NCI-H1105 treated with DMSO at 0.1 percent for 48 hours (cell line): Measurements from ENCODE around the gene FBXW11.

Experiments used
- DNase-seq: peaks from one replicate; lab custom pipeline; 2025; lab: John Stamatoyannopoulos, UW

FBXW11 gene

GRCh38 chr5:171841984-171842776 lies 164.3 kb downstream of the FBXW11 start:
- DNase-seq = no peak

- no peak for DNase-seq
These were observed 165.5 kb downstream of the FBXW11 start for GRCh38 chr5:171840711-171841522.

GRCh38 chr5:171840066-171840465 lies 166.4 kb downstream of the FBXW11 start:
- DNase-seq = peak; percentile 4

GRCh38 chr5:171839112-171839511 lies 167.3 kb downstream of the FBXW11 start:
- no peak for DNase-seq

- no peak for DNase-seq
These were observed 168.4 kb downstream of the FBXW11 start for GRCh38 chr5:171838066-171838465.

GRCh38 chr5:171837522-171837921 lies 168.9 kb downstream of the FBXW11 start:
- DNase-seq = no peak

GRCh38 chr5:171835066-171835465 lies 171.4 kb downstream of the FBXW11 start:
- no peak for DNase-seq

GRCh38 chr5:171834461-171834860 lies 172.0 kb downstream of the FBXW11 start:
- no peak for DNase-seq

- DNase-seq = no peak
These were observed 173.7 kb downstream of the FBXW11 start for GRCh38 chr5:171832775-171833174.

- DNase-seq = no peak
These were observed 175.8 kb downstream of the FBXW11 start for GRCh38 chr5:171830686-171831085.

- DNase-seq = no peak
These were observed 179.3 kb downstream of the FBXW11 start for GRCh38 chr5:171827162-171827561.

- no peak for DNase-seq
These were observed 180.3 kb downstream of the FBXW11 start for GRCh38 chr5:171826132-171826531.

GRCh38 chr5:171825051-171825450 lies 181.4 kb downstream of the FBXW11 start:
- no peak for DNase-seq

GRCh38 chr5:171823269-171823668 lies 183.2 kb downstream of the FBXW11 start:
- no peak for DNase-seq

- no peak for DNase-seq
These were observed 185.2 kb downstream of the FBXW11 start for GRCh38 chr5:171821286-171821685.

GRCh38 chr5:171820561-171820960 lies 185.9 kb downstream of the FBXW11 start:
- no peak for DNase-seq

GRCh38 chr5:171816666-171817065 lies 189.8 kb downstream of the FBXW11 start:
- no peak for DNase-seq

GRCh38 chr5:171813813-171814490 lies 192.5 kb downstream of the FBXW11 start:
- no peak for DNase-seq

- no peak for DNase-seq
These were observed 193.2 kb downstream of the FBXW11 start for GRCh38 chr5:171813270-171813669.
